Suppressor macrophage treated with lipopolysaccharide for 1 hour (primary cell): ENCODE measurements around the gene POLR1B.
"Not testable (repeated sequence)": the region's sequence is repeated elsewhere in the genome, so short reads cannot be mapped to it uniquely, and the experiment has no call there.

Experiments
- DNase-seq, 3 donors: peaks; one replicate each; pipeline ENCODE4 v3.0.0-alpha.2; 2020 to 2022

Gene POLR1B

GRCh38 chr2:112540906-112541305 lies 1.4 kb upstream of the POLR1B start:
- peak in 2 of 3 donors; percentile 9 to 33 for DNase-seq

GRCh38 chr2:112541315-112542122 lies 746 bp upstream of the POLR1B start:
- peak; percentile 72 to 85 (median 74) for DNase-seq

- DNase-seq: peak; percentile 8 to 19 (median 8)
These were observed 858 bp downstream of the POLR1B start for GRCh38 chr2:112542984-112543661.

GRCh38 chr2:112547333-112547732 lies 5.1 kb downstream of the POLR1B start:
- peak in 2 of 3 donors; percentile 20 to 28 for DNase-seq

- DNase-seq: no peak
These were observed 6.7 kb downstream of the POLR1B start for GRCh38 chr2:112548980-112549379.

GRCh38 chr2:112566104-112566503 lies 23.8 kb downstream of the POLR1B start:
- no peak for DNase-seq

GRCh38 chr2:112566508-112566907 lies 24.2 kb downstream of the POLR1B start:
- DNase-seq: not testable (repeated sequence)

GRCh38 chr2:112572005-112572404 lies 29.7 kb downstream of the POLR1B start:
- DNase-seq: no peak

- DNase-seq: no peak
These were observed 35.5 kb downstream of the POLR1B start for GRCh38 chr2:112577756-112578155.

GRCh38 chr2:112579241-112579640 lies 37.0 kb downstream of the POLR1B start:
- DNase-seq: peak; percentile 47 to 77 (median 51)

- DNase-seq: no peak
These were observed 37.8 kb downstream of the POLR1B start for GRCh38 chr2:112580084-112580483.

- DNase-seq: peak; percentile 72 to 85 (median 84)
These were observed 40.1 kb downstream of the POLR1B start for GRCh38 chr2:112582314-112582746.

- DNase-seq: peak in 1 of 3 donors; percentile 28
These were observed 41.4 kb downstream of the POLR1B start for GRCh38 chr2:112583497-112584133.

- peak; percentile 95 to 99 (median 98) for DNase-seq
These were observed 42.0 kb downstream of the POLR1B start, which contains the start of gene CHCHD5 for GRCh38 chr2:112584134-112584890. CHCHD5 (plus strand) TSS chr2:112584609; CDS start chr2:112584648, 39 bp downstream.

- no peak for DNase-seq
These were observed 42.6 kb downstream of the POLR1B start for GRCh38 chr2:112584891-112585250.

GRCh38 chr2:112585400-112585799 lies 43.1 kb downstream of the POLR1B start:
- DNase-seq: no peak

- DNase-seq: no peak
These were observed 43.7 kb downstream of the POLR1B start for GRCh38 chr2:112585873-112586464.

GRCh38 chr2:112588611-112589045 lies 46.4 kb downstream of the POLR1B start:
- DNase-seq: no peak

- no peak for DNase-seq
These were observed 49.1 kb downstream of the POLR1B start for GRCh38 chr2:112591413-112591812.

- no peak for DNase-seq
These were observed 51.5 kb downstream of the POLR1B start for GRCh38 chr2:112593736-112594135.

GRCh38 chr2:112597537-112598322 lies 55.5 kb downstream of the POLR1B start:
- no peak for DNase-seq
